B cell (primary cell): ENCODE results near the gene APBA3. TPM values are rescaled to one million over a fixed set of nuclear protein-coding genes. Genes with fewer than 3 reads are reported as not detected.

Source experiments
- ATAC-seq: fragments of 200-7000 bp; cut with Tn5 transposase; one replicate; pipeline ENCODE4 v1.10.0; 2021; ENCODE audit warnings: low read depth, mild to moderate bottlenecking, moderate number of reproducible peaks, moderate library complexity
- CTCF ChIA-PET: fragments of 350-600 bp; sonication (Branson Sonifier 250); formaldehyde crosslinking; loops from one replicate; lab custom pipeline; 2021; ENCODE audit warnings: antibody characterized with exemption, inconsistent platforms; lab: Charles Lee
- POLR2A ChIA-PET: fragments of 350-600 bp; sonication (Branson Sonifier 250); formaldehyde crosslinking; loops from one replicate; lab custom pipeline; 2021; ENCODE audit warnings: antibody characterized with exemption; lab: Charles Lee
- DNase-seq: peaks from one replicate; pipeline ENCODE4 v3.0.0; 2013
- H2AFZ ChIP-seq: 2 replicates; pipeline ENCODE4 v1.6.1; 2012; ENCODE audit warnings: mild to moderate bottlenecking, low read depth, low read length; ENCODE audit not compliant: insufficient read depth, poor library complexity, severe bottlenecking
- H3K27ac ChIP-seq, 2 donors: 1 replicate in 1 of 2; 2 replicates in 1 of 2; pipeline ENCODE4 v1.5.1; 2012 to 2013; ENCODE audit warnings: low read length in 2 of 2, mild to moderate bottlenecking in 2 of 2, moderate library complexity in 1 of 2
- H3K27me3 ChIP-seq, 4 experiments: fragments of 200-600 bp in 1 of 4; sonication (generic) in 1 of 4; replicated peaks in 1 of 4; 1 replicate in 2 of 4; 2 replicates in 2 of 4; pipeline versions ENCODE4 v1.6.1 to v1.7.0; 2013 to 2016; ENCODE audit warnings: low read length in 3 of 4, mild to moderate bottlenecking in 2 of 4, mixed read lengths in 1 of 4, moderate library complexity in 1 of 4; ENCODE audit not compliant: insufficient read depth in 4 of 4, control insufficient read depth in 3 of 4; ENCODE audit errors: control extremely low read depth in 1 of 4
- H3K36me3 ChIP-seq, 2 experiments: replicated peaks in 1 of 2; 1 replicate in 1 of 2; 2 replicates in 1 of 2; pipeline versions ENCODE4 v1.6.1 to v1.7.1; 2013; ENCODE audit warnings: low read length in 1 of 2; ENCODE audit not compliant: insufficient read depth in 2 of 2, control insufficient read depth in 1 of 2; ENCODE audit errors: control extremely low read depth in 1 of 2, extremely low read depth in 1 of 2
- H3K4me1 ChIP-seq, 2 donors: fragments of 200-600 bp in 1 of 2; sonication (generic) in 1 of 2; 1 replicate in 1 of 2; 2 replicates in 1 of 2; pipeline versions ENCODE4 v1.5.1 to v1.6.1; 2013 to 2017; ENCODE audit warnings: low read length in 2 of 2; ENCODE audit not compliant: control insufficient read depth in 2 of 2, insufficient read depth in 2 of 2
- H3K4me2 ChIP-seq: replicated peaks from 2 replicates; pipeline ENCODE3; 2012; ENCODE audit warnings: mild to moderate bottlenecking, low read depth, low read length; ENCODE audit not compliant: poor library complexity, severe bottlenecking
- H3K4me3 ChIP-seq, 5 experiments: fragments of 200-600 bp in 1 of 5; sonication (generic) in 1 of 5; 1 replicate in 3 of 5; 2 replicates in 2 of 5; pipeline versions ENCODE4 v1.5.1 to v1.7.0; 2011 to 2016; ENCODE audit warnings: low read length in 4 of 5, mild to moderate bottlenecking in 4 of 5, low read depth in 2 of 5, control low read depth in 1 of 5, moderate library complexity in 1 of 5; ENCODE audit not compliant: insufficient read depth in 1 of 5; ENCODE audit errors: control extremely low read depth in 1 of 5, extremely low read depth in 1 of 5
- H3K79me2 ChIP-seq: fragments of 200-600 bp; sonication (generic); one replicate; pipeline ENCODE4 v1.6.0; 2016; ENCODE audit warnings: low read length; ENCODE audit not compliant: control insufficient read depth, insufficient read depth
- H3K9ac ChIP-seq: fragments of 200-600 bp; sonication (generic); 2 replicates; pipeline ENCODE4 v1.6.1; 2017; ENCODE audit warnings: mild to moderate bottlenecking, low read length, moderate library complexity
- H3K9me3 ChIP-seq, 3 donors: one replicate each; pipeline versions ENCODE4 v1.6.1 to v1.7.1; 2013; ENCODE audit warnings: low read length in 2 of 3; ENCODE audit not compliant: control insufficient read depth in 2 of 3, insufficient read depth in 1 of 3; ENCODE audit errors: control extremely low read depth in 1 of 3
- H4K20me1 ChIP-seq: 2 replicates; pipeline ENCODE4 v1.6.0; 2012; ENCODE audit warnings: mild to moderate bottlenecking, low read length; ENCODE audit not compliant: insufficient read depth, control insufficient read depth, poor library complexity, severe bottlenecking
- H3K27ac Mint-ChIP-seq: one replicate; pipeline ENCODE4 v1.8.0; 2021; ENCODE audit warnings: mixed read lengths
- H3K27me3 Mint-ChIP-seq: one replicate; pipeline ENCODE4 v1.8.0; 2021; ENCODE audit warnings: mixed read lengths
- H3K4me1 Mint-ChIP-seq: one replicate; pipeline ENCODE4 v1.8.0; 2021; ENCODE audit warnings: mixed read lengths
- H3K4me3 Mint-ChIP-seq: one replicate; pipeline ENCODE4 v1.8.0; 2021; ENCODE audit warnings: mixed read lengths
- H3K9me3 Mint-ChIP-seq: one replicate; pipeline ENCODE4 v1.8.0; 2022; ENCODE audit warnings: mixed read lengths; ENCODE audit not compliant: insufficient read depth
- EZH2 ChIP-seq: IDR thresholded peaks from 2 replicates; pipeline ENCODE4 v1.6.1; 2012; ENCODE audit warnings: borderline replicate concordance, low read depth, mild to moderate bottlenecking, moderate library complexity, low read length; ENCODE audit not compliant: insufficient read depth, poor library complexity, severe bottlenecking
- WGBS: methylation state at CpG from one replicate; pipeline ENCODE4 v1.1.5; 2013; ENCODE audit warnings: missing lambda C conversion rate; ENCODE audit not compliant: insufficient coverage; 5-methylcytosine and 5-hydroxymethylcytosine counted together
- intact Hi-C: fragments of 100-400 bp; cut with micrococcal nuclease; formaldehyde crosslinking; loops from one replicate; pipeline ENCODE4 v1.10.0; 2022
- polyA plus RNA-seq: library from polyadenylated mRNA; depleted of rRNA; stranded (reverse); fragments of >200 nt; gene quantifications from 2 replicates; pipeline ENCODE4 v1.2.3, GENCODE V29; 2012
- total RNA-seq, 2 donors: library from RNA; stranded (reverse); fragments of 120-200 nt in 1 of 2; gene quantifications; 1 replicate in 1 of 2; 2 replicates in 1 of 2; pipeline versions ENCODE4 v1.2.3 to v1.2.4, GENCODE V29; 2013 to 2022
- TF ChIP-seq, protein P1 (sequence below): fragments of 200-600 bp; IDR thresholded peaks from one replicate; pipeline ENCODE4 v1.8.0; 2022; ENCODE audit warnings: antibody characterized with exemption, mild to moderate bottlenecking

APBA3 gene
- total and polyA plus RNA-seq, 2 donors (not counting 1 experiment from before 2014, with no cell fraction given) = 61.4 to 91.2 TPM

DNA sequence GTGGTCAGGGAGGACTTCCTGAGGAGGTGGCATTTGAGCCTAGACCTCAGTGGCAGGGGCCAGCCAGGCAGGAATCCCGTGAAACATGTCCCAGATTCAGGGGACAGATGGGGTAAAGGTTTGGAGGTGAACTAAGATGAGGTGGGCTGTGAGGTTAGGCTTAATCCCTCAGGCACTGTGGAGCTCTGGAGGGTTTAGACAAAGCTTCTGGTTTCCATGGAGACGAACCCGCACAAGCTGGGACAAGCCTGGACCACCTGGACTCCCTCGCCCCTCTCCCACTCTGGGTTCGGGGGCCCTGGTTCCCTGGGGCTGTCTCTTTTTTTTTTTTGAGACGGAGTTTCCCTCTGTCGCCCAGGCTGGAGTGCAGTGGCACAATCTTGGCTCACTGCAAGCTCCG is 37.6 kb downstream of the APBA3 start:
- H4K20me1 ChIP-seq = no peaks in the 10 kb centered on the region
- no peak overlapping the region for H3K4me2 ChIP-seq
- TF ChIP-seq, protein P1, sequence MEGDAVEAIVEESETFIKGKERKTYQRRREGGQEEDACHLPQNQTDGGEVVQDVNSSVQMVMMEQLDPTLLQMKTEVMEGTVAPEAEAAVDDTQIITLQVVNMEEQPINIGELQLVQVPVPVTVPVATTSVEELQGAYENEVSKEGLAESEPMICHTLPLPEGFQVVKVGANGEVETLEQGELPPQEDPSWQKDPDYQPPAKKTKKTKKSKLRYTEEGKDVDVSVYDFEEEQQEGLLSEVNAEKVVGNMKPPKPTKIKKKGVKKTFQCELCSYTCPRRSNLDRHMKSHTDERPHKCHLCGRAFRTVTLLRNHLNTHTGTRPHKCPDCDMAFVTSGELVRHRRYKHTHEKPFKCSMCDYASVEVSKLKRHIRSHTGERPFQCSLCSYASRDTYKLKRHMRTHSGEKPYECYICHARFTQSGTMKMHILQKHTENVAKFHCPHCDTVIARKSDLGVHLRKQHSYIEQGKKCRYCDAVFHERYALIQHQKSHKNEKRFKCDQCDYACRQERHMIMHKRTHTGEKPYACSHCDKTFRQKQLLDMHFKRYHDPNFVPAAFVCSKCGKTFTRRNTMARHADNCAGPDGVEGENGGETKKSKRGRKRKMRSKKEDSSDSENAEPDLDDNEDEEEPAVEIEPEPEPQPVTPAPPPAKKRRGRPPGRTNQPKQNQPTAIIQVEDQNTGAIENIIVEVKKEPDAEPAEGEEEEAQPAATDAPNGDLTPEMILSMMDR = no peak
- TF ChIP-seq EZH2 = no peak
- H3K27ac Mint-ChIP-seq = no peak overlapping the region
- peaks cover 20% of the 10 kb centered on the region for H3K27me3 Mint-ChIP-seq
- WGBS = 72% methylated on average over 3 of the region's 8 CpGs
- no peaks in the 10 kb centered on the region for H3K9me3 Mint-ChIP-seq
- no peak overlapping the region for H3K27ac ChIP-seq
- ATAC-seq (no peak), DNase-seq (no peak)
- POLR2A ChIA-PET = no interaction called here
- CTCF ChIA-PET = no interaction called here
- H3K36me3 ChIP-seq = no peaks in the 10 kb centered on the region
- H3K4me1 ChIP-seq = peaks cover 16 to 20% of the 10 kb centered on the region in 2 donors
- peaks cover 0 to 12% (median 0%) of the 10 kb centered on the region in 3 donors for H3K9me3 ChIP-seq
- no peak overlapping the region for H3K4me3 Mint-ChIP-seq
- H3K9ac ChIP-seq = no peak overlapping the region
- intact Hi-C loops = no loop called here
- peaks cover 0 to 39% (median 21%) of the 10 kb centered on the region in 4 experiments for H3K27me3 ChIP-seq
- H3K4me1 Mint-ChIP-seq = peaks cover 11% of the 10 kb centered on the region
- H3K79me2 ChIP-seq = no peaks in the 10 kb centered on the region
- no peak overlapping the region for H3K4me3 ChIP-seq
- H2AFZ ChIP-seq = no peak overlapping the region

DNA sequence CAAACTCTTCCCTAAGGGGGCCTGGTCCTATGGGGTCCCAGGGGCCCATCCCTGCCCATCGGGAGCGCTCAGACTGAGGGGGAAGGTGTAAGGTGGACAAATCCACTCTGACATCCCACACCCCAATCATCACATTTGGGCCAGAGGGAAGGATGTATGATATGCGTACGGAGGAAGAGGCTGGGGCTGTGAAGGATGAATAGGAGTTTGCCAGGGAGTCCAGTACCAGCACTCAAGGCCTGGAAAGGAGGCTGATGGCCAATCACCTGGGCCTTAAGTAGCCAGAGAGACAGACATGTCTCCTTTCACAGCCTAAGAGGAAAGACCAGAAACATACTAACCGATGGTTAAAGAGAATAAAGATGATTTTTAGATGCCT is 38.4 kb downstream of the APBA3 start:
- no peak overlapping the region for H3K27ac Mint-ChIP-seq
- POLR2A ChIA-PET = no interaction called here
- CTCF ChIA-PET = no interaction called here

More for the DNA sequence above, 38.4 kb downstream of the APBA3 start:
- H3K4me2 ChIP-seq = no peak overlapping the region
- H3K4me1 Mint-ChIP-seq = peaks cover 11% of the 10 kb centered on the region
- TF ChIP-seq, protein P1 = no peak
- TF ChIP-seq EZH2 = no peak
- H3K36me3 ChIP-seq = no peaks in the 10 kb centered on the region
- peaks cover 21% of the 10 kb centered on the region for H3K27me3 Mint-ChIP-seq
- intact Hi-C loops = no loop called here
- H3K9me3 Mint-ChIP-seq = no peaks in the 10 kb centered on the region
- H3K27ac ChIP-seq = no peak overlapping the region
- H3K4me3 Mint-ChIP-seq = no peak overlapping the region
- peaks cover 16 to 20% of the 10 kb centered on the region in 2 donors for H3K4me1 ChIP-seq
- no CpG with 5 or more reads among the region's 5 CpGs for WGBS
- H3K9ac ChIP-seq = no peak overlapping the region
- H3K9me3 ChIP-seq = peaks cover 0 to 12% (median 0%) of the 10 kb centered on the region in 3 donors
- no peak overlapping the region for H3K4me3 ChIP-seq
- ATAC-seq (no peak), DNase-seq (no peak)
- H3K79me2 ChIP-seq = no peaks in the 10 kb centered on the region
- peaks cover 0 to 42% (median 21%) of the 10 kb centered on the region in 4 experiments for H3K27me3 ChIP-seq
- no peaks in the 10 kb centered on the region for H4K20me1 ChIP-seq
- no peak overlapping the region for H2AFZ ChIP-seq
